Left ventricle myocardium inferior (tissue), 1 donor: ENCODE data around the gene ZFAND6. TPM values are rescaled to one million over a fixed set of nuclear protein-coding genes. Genes with fewer than 3 reads are reported as not detected.

Source experiments
- DNase-seq: peaks from one replicate; pipeline ENCODE4 v3.0.0-alpha.2; 2020
- H3K27ac ChIP-seq: fragments of 200-600 bp; replicated peaks from 2 replicates; pipeline ENCODE4 v1.8.0; 2021
- H3K27me3 ChIP-seq: fragments of 200-600 bp; 2 replicates; pipeline ENCODE4 v1.8.0; 2021; ENCODE audit warnings: low read depth
- H3K36me3 ChIP-seq: fragments of 200-600 bp; 2 replicates; pipeline ENCODE4 v1.8.0; 2021
- H3K4me1 ChIP-seq: fragments of 200-600 bp; 2 replicates; pipeline ENCODE4 v1.8.0; 2021
- H3K4me3 ChIP-seq: fragments of 200-600 bp; 2 replicates; pipeline ENCODE4 v1.8.0; 2021; ENCODE audit warnings: mild to moderate bottlenecking, moderate library complexity
- H3K9me3 ChIP-seq: fragments of 200-600 bp; replicated peaks from 2 replicates; pipeline ENCODE4 v1.8.0; 2021
- CTCF ChIP-seq: fragments of 200-600 bp; IDR thresholded peaks from 2 replicates; pipeline ENCODE4 v1.8.0; 2021; ENCODE audit warnings: antibody characterized with exemption, mild to moderate bottlenecking, borderline replicate concordance
- intact Hi-C: fragments of 100-400 bp; cut with micrococcal nuclease; formaldehyde crosslinking; loops from one replicate; pipeline ENCODE4 v1.11.0; 2022
- total RNA-seq: library from RNA; stranded (reverse); fragmentation: NEBNext Ultra II Directional; extraction: Animal tissue kit (Norgen Biotek cat#: 25700); gene quantifications from one replicate; pipeline ENCODE4 v1.2.1, GENCODE V29; 2021
- donor health status: DM: no; HTN: yes; CAD: no; lungs with severe emphysema.

ZFAND6 gene
- total RNA-seq, 1 donor from 2014 or later = 75.0 TPM

GRCh38 chr15:80163897-80164296 is 104.4 kb downstream of the ZFAND6 start:
- Histone ChIP-seq H3K36me3 (peaks cover 20% of the 10 kb centered on the region), H3K9me3 (no peaks in the 10 kb centered on the region), H3K4me3 (no peak overlapping the region), H3K27ac (no peak overlapping the region), H3K4me1 (peaks cover 16% of the 10 kb centered on the region), H3K27me3 (no peaks in the 10 kb centered on the region)
- DNase-seq = no peak
- intact Hi-C loops = no loop called here
- TF ChIP-seq CTCF = no peak

- DNase-seq = no peak
- Histone ChIP-seq H3K36me3 (peaks cover 13% of the 10 kb centered on the region), H3K4me1 (peaks cover 6% of the 10 kb centered on the region), H3K27ac (no peak overlapping the region), H3K9me3 (no peaks in the 10 kb centered on the region), H3K27me3 (no peaks in the 10 kb centered on the region), H3K4me3 (no peak overlapping the region)
- no peak for TF ChIP-seq CTCF
- intact Hi-C loops = no loop called here
Observed at GRCh38 chr15:80167936-80168335, 108.5 kb downstream of the ZFAND6 start.

GRCh38 chr15:80168421-80168820 is 108.9 kb downstream of the ZFAND6 start:
- intact Hi-C loops = no loop called here
- peaks cover 8% of the 10 kb centered on the region for H3K36me3 ChIP-seq
- TF ChIP-seq CTCF = no peak
- H3K9me3 ChIP-seq = no peaks in the 10 kb centered on the region
- H3K4me3 ChIP-seq = no peak overlapping the region
- peaks cover 1% of the 10 kb centered on the region for H3K4me1 ChIP-seq
- H3K27ac ChIP-seq = no peak overlapping the region
- no peak for DNase-seq
- H3K27me3 ChIP-seq = no peaks in the 10 kb centered on the region

GRCh38 chr15:80169768-80170357 is 110.4 kb downstream of the ZFAND6 start:
- no peaks in the 10 kb centered on the region for H3K27me3 ChIP-seq
- peaks cover 7% of the 10 kb centered on the region for H3K36me3 ChIP-seq
- TF ChIP-seq CTCF = no peak
- peaks cover 14% of the 10 kb centered on the region for H3K4me1 ChIP-seq
- no peak overlapping the region for H3K4me3 ChIP-seq
- no peaks in the 10 kb centered on the region for H3K9me3 ChIP-seq
- DNase-seq = no peak
- intact Hi-C loops = no loop called here
- H3K27ac ChIP-seq = no peak overlapping the region

GRCh38 chr15:80170596-80170995 is 111.1 kb downstream of the ZFAND6 start:
- no peak overlapping the region for H3K4me3 ChIP-seq
- intact Hi-C loops = no loop called here
- peaks cover 17% of the 10 kb centered on the region for H3K4me1 ChIP-seq
- TF ChIP-seq CTCF = no peak
- no peak for DNase-seq
- H3K27ac ChIP-seq = no peak overlapping the region
- peaks cover 7% of the 10 kb centered on the region for H3K36me3 ChIP-seq
- H3K27me3 ChIP-seq = no peaks in the 10 kb centered on the region
- H3K9me3 ChIP-seq = no peaks in the 10 kb centered on the region
